Measurements from ENCODE around the gene SZT2.
"Not testable (repeated sequence)": the region's sequence is repeated elsewhere in the genome, so short reads cannot be mapped to it uniquely, and the experiment has no call there.

SZT2 gene

DNA sequence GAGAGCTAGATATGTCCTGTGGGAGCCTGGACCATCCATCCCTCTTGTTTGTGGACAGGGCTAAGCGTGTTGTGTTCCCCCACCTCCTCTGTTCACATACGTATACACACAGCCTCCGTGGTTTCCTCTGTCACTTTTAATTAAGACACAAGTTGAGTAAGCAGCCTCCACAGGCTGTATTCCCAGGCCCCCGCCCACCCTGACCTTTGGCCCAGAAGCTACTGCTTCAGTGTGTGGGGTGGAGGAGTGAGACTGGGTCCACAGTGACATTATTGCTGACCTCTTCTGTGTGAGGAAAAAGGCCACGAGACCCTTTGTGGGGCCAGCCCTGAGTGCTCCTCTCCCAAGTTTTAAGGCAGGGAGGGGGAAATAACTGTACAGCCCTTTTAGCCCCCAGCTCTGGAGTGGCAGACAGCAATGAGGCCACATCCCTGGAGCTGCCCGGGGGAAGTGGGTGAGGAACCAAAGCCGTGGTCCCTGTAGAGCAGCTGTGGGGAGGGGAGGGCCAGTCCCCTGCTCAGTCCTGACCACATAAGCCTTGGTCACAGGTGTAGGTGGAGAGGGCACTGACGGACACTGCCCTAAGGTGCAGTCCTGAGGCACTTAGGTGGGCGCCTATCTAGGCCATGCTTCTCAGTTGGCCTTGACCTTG lies 26.3 kb upstream of the SZT2 start:
- no peak overlapping the region for H3K4me3 ChIP-seq (ENCODE audit: low read length in 2 of 2)
- no peaks in the 10 kb centered on the region for H3K9me3 ChIP-seq (ENCODE audit: control insufficient read depth in 2 of 2, low read length in 2 of 2)
- H3K9ac ChIP-seq (ENCODE audit: low read length in 2 of 2) = no peak overlapping the region
- H3K27ac ChIP-seq (ENCODE audit: low read length) = no peak overlapping the region
- H3K27me3 ChIP-seq (ENCODE audit: control insufficient read depth in 1 of 2, insufficient read depth in 2 of 2, low read length in 2 of 2) = no peaks in the 10 kb centered on the region
- peaks cover 22 to 36% of the 10 kb centered on the region in 2 donors for H3K36me3 ChIP-seq (ENCODE audit: control insufficient read depth in 2 of 2, insufficient read depth in 2 of 2, low read length in 2 of 2)
- peaks cover 22% of the 10 kb centered on the region for H3K4me1 ChIP-seq (ENCODE audit: control insufficient read depth, insufficient read depth, low read length)

DNA sequence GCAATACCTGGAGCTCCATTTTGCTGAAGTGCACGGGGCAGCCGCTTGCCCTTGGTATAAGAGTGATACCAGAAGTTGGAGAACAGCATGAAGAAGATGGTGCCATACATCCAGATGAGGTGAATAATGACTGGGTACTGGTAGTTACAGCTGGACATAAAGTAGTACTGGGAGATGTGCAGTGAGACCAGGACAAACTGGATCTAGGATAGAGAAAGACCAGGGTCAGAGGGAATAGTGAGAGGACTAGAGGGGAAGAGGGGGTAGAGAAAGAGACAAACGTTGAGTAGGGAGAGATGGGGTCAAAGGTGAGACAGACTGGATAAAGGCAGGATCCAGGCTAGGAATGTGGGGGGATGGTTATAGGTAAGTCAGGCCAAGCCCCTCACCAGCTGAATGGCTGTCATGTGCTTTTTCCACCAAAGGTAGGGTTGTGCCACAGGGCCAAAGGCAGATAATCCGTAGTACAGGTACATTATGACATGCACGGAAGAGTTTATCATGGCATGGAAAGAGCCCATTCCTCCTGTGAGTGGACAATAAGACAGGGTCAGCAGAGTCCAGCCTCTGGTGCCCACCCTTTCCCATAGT lies 25.7 kb upstream of the SZT2 start:
- peaks cover 22 to 36% of the 10 kb centered on the region in 2 donors for H3K36me3 ChIP-seq (ENCODE audit: control insufficient read depth in 2 of 2, insufficient read depth in 2 of 2, low read length in 2 of 2)
- H3K27ac ChIP-seq (ENCODE audit: low read length) = no peak overlapping the region

DNA sequence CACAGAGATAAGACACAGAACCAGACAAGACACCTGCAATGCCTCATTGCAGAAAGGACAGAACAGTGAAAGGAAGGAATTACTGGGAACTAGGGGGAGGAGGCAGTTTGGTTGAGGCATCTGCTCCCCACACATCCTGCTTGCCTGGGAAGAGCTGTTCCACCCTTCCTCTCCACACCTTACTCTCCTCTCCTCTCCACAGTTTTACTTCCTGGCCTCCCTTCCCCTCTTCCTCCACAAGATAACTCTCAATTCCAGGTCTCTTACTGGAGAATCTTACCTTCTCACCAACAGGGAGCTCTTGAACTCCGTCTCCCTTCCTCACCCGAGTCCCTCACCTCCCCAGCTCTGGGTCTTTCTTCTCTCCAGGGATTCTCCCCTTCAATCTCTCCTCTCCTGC lies 24.0 kb upstream of the SZT2 start:
- H3K36me3 ChIP-seq (ENCODE audit: control insufficient read depth in 2 of 2, insufficient read depth in 2 of 2, low read length in 2 of 2) = peaks cover 22 to 36% of the 10 kb centered on the region in 2 donors
- peaks cover 23% of the 10 kb centered on the region for H3K4me1 ChIP-seq (ENCODE audit: control insufficient read depth, insufficient read depth, low read length)
- no peaks in the 10 kb centered on the region for H3K9me3 ChIP-seq (ENCODE audit: control insufficient read depth in 2 of 2, low read length in 2 of 2)
- H3K9ac ChIP-seq (ENCODE audit: low read length in 2 of 2) = peak overlapping the region in 1 of 2 donors; percentile 36
- H3K4me3 ChIP-seq (ENCODE audit: low read length in 2 of 2) = no peak overlapping the region
- peak overlapping the region; percentile 70 for H3K27ac ChIP-seq (ENCODE audit: low read length)
- no peaks in the 10 kb centered on the region for H3K27me3 ChIP-seq (ENCODE audit: control insufficient read depth in 1 of 2, insufficient read depth in 2 of 2, low read length in 2 of 2)

More for the DNA sequence above, 25.7 kb upstream of the SZT2 start:
- Histone ChIP-seq H3K27me3 (ENCODE audit: control insufficient read depth in 1 of 2, insufficient read depth in 2 of 2, low read length in 2 of 2) (no peaks in the 10 kb centered on the region), H3K9ac (ENCODE audit: low read length in 2 of 2) (no peak overlapping the region), H3K4me3 (ENCODE audit: low read length in 2 of 2) (no peak overlapping the region), H3K4me1 (ENCODE audit: control insufficient read depth, insufficient read depth, low read length) (peaks cover 26% of the 10 kb centered on the region), H3K9me3 (ENCODE audit: control insufficient read depth in 2 of 2, low read length in 2 of 2) (no peaks in the 10 kb centered on the region)

DNA sequence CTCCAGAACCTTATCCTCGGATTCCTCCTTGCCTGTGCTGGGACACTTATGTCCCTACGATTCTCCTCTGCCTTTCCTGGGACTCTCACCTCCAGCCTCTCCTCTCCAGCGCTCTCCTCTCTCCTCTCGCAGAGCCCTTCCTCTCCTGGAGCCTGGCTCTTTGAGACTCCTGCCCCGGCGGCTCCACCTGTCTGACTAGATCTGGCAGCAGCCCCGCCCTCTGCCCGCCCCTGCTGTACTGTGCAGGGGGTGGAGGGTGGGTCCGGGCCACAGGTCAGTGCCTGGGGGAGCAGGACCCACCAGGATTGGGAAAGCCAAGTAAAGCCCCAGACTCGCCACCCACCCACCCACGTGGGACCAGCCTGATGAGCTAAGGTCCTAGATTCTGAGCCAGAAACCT lies 23.5 kb upstream of the SZT2 start:
- Histone ChIP-seq H3K4me3 (ENCODE audit: low read length in 2 of 2) (peak overlapping the region in 1 of 2 donors; percentile 83), H3K4me1 (ENCODE audit: control insufficient read depth, insufficient read depth, low read length) (peaks cover 23% of the 10 kb centered on the region), H3K9me3 (ENCODE audit: control insufficient read depth in 2 of 2, low read length in 2 of 2) (no peaks in the 10 kb centered on the region), H3K27ac (ENCODE audit: low read length) (peak overlapping the region; percentile 70), H3K9ac (ENCODE audit: low read length in 2 of 2) (peak overlapping the region in 1 of 2 donors; percentile 36), H3K27me3 (ENCODE audit: control insufficient read depth in 1 of 2, insufficient read depth in 2 of 2, low read length in 2 of 2) (no peaks in the 10 kb centered on the region), H3K36me3 (ENCODE audit: control insufficient read depth in 2 of 2, insufficient read depth in 2 of 2, low read length in 2 of 2) (peaks cover 21 to 33% of the 10 kb centered on the region in 2 donors)

DNA sequence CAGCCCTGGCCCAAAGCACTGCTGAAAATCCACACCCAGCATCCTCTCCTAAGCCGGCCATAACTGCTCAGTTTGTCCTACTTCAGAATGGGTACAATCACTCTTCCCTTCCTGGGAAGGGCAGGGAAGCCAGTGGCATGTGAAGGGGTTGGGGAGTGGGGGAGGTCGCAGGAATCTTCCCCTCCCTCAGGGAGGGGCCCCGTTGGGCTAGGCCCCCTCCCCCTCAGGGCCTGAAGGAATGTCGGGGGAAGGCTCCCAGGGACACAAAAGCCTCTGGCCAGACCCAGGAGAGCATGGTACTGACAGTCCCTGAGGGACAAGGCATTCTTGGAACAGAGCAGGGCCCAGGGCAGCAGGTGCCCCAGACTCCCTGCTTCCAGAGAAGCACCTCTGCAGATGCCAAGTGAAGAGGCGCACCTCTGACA lies 23.1 kb upstream of the SZT2 start:
- peaks cover 23% of the 10 kb centered on the region for H3K4me1 ChIP-seq (ENCODE audit: control insufficient read depth, insufficient read depth, low read length)
- H3K27ac ChIP-seq (ENCODE audit: low read length) = peak overlapping the region; percentile 70
- peak overlapping the region; percentile 76 to 83 for H3K9ac ChIP-seq (ENCODE audit: low read length in 2 of 2)
- no peaks in the 10 kb centered on the region for H3K9me3 ChIP-seq (ENCODE audit: control insufficient read depth in 2 of 2, low read length in 2 of 2)
- H3K36me3 ChIP-seq (ENCODE audit: control insufficient read depth in 2 of 2, insufficient read depth in 2 of 2, low read length in 2 of 2) = peaks cover 23 to 30% of the 10 kb centered on the region in 2 donors
- H3K27me3 ChIP-seq (ENCODE audit: control insufficient read depth in 1 of 2, insufficient read depth in 2 of 2, low read length in 2 of 2) = no peaks in the 10 kb centered on the region
- peak overlapping the region; percentile 78 to 83 for H3K4me3 ChIP-seq (ENCODE audit: low read length in 2 of 2)

DNA sequence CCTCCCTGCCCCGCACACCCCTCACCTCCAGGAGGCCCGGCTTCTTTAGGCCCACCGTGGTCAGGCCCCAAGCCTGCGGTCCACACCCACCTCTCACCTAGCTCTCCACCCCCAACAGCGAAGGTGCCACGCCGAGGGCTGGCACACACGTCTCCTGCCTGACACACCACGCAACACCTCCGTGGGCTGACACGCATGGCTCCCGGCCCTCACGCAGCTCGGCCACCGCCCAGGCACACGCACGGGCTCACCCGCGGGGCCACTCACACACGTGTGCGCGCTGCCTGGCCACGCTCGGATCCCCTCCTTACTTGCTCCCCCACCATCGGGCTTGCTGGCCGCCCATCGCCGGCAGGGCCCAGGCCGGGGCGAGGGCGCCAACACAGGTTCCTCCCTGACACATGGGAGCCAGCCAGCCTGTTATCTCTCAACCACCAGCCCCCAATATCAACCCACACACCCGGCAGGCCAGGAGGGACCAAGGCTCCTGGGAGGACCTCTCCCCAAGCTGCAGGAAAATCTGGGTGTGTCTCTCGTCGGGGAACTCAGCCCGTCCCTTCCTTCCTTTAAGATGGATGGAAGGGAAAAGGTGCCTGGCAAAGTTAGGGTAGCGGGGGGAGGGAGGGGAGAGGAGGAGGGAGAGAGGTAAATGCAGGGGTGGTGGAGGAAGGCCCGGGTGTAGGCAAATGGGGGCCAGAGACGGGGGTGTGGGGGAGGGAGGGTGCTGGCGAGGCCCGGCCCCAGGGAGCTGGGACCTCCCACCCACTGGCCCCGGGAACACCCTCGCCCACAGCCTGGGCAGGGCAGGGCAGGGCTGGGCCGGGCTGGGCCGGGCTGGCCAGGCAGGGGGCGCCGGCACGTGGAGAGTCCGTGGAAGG lies 22.4 kb upstream of the SZT2 start:
- Histone ChIP-seq H3K27ac (ENCODE audit: low read length) (peak overlapping the region; percentile 70), H3K9me3 (ENCODE audit: control insufficient read depth in 2 of 2, low read length in 2 of 2) (no peaks in the 10 kb centered on the region), H3K36me3 (ENCODE audit: control insufficient read depth in 2 of 2, insufficient read depth in 2 of 2, low read length in 2 of 2) (peaks cover 23 to 28% of the 10 kb centered on the region in 2 donors), H3K27me3 (ENCODE audit: control insufficient read depth in 1 of 2, insufficient read depth in 2 of 2, low read length in 2 of 2) (no peaks in the 10 kb centered on the region), H3K9ac (ENCODE audit: low read length in 2 of 2) (peak overlapping the region; percentile 76 to 83), H3K4me1 (ENCODE audit: control insufficient read depth, insufficient read depth, low read length) (peaks cover 23% of the 10 kb centered on the region), H3K4me3 (ENCODE audit: low read length in 2 of 2) (peak overlapping the region; percentile 78 to 83)

DNA sequence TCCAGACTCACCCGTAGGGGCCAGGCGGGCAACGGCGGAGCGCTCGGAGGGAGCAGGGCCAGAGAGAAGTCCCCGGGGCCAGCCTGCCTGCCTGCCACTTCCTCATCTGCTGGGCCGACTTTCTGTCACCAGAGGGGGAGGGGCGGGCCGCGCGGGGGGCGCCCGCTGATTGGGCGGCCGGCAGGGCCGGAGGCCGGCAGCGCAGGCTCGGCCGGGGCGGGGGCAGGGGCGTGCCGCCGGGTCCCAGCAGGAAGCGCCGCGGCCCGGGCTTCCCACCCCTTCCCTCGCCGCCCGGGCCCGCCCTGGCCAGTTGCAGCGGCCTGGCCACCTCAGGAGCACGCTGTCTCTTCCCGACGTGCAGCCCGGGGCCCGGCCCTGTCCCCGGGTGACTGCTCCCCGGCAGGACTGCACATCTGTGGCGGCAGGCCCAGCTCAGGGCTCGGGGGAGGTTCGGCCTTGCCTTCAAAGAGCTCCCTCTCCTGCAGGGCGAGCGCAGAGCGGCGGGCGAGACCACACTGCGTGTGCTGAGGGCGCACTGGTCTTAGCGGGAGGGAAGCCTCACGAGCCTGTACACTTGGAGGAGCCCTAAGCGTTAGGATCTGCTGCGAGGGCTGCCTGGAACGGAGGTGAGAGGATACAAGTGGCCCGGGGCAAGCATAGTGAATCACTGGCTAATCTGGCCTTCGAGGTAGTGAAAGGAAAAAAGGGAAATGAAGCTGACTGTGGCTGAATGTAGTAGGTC lies 21.6 kb upstream of the SZT2 start, which contains the start of gene ELOVL1:
ELOVL1 (minus strand) TSS at position 108 of the 742 bp plus-strand sequence. CDS start 2,402 bp downstream, outside the sequence.
- Histone ChIP-seq H3K36me3 (ENCODE audit: control insufficient read depth in 2 of 2, insufficient read depth in 2 of 2, low read length in 2 of 2) (peaks cover 26 to 27% of the 10 kb centered on the region in 2 donors), H3K27ac (ENCODE audit: low read length) (peak within 1 kb of the TSS; percentile 79), H3K9ac (ENCODE audit: low read length in 2 of 2) (peak within 1 kb of the TSS; percentile 83 to 86), H3K4me3 (ENCODE audit: low read length in 2 of 2) (peak within 1 kb of the TSS; percentile 78 to 83), H3K4me1 (ENCODE audit: control insufficient read depth, insufficient read depth, low read length) (peaks cover 23% of the 10 kb centered on the region), H3K27me3 (ENCODE audit: control insufficient read depth in 1 of 2, insufficient read depth in 2 of 2, low read length in 2 of 2) (no peaks in the 10 kb centered on the region), H3K9me3 (ENCODE audit: control insufficient read depth in 2 of 2, low read length in 2 of 2) (no peaks in the 10 kb centered on the region)

DNA sequence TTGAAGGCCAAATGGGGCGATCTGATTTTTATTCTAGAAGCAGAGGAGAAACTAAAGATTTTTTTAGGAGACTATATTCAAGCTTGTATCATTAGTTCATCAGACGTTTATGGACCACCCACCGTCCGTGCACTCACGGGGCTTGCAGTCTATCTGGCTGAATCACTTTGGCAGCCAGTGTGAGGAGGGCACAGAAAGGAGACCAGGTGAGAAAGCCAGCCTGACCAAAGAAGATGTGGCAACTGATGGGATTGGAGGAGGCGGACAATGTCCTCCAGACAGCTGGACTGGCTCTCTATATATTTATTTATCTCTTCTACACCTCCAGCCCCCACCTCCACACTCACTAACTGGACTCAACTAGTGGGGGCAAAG lies 21.1 kb upstream of the SZT2 start:
- H3K9ac ChIP-seq (ENCODE audit: low read length in 2 of 2) = peak overlapping the region; percentile 75 to 86
- peak overlapping the region; percentile 79 for H3K27ac ChIP-seq (ENCODE audit: low read length)
- H3K36me3 ChIP-seq (ENCODE audit: control insufficient read depth in 2 of 2, insufficient read depth in 2 of 2, low read length in 2 of 2) = peaks cover 24 to 25% of the 10 kb centered on the region in 2 donors
- no peaks in the 10 kb centered on the region for H3K9me3 ChIP-seq (ENCODE audit: control insufficient read depth in 2 of 2, low read length in 2 of 2)
- no peaks in the 10 kb centered on the region for H3K27me3 ChIP-seq (ENCODE audit: control insufficient read depth in 1 of 2, insufficient read depth in 2 of 2, low read length in 2 of 2)
- peak overlapping the region; percentile 70 to 83 for H3K4me3 ChIP-seq (ENCODE audit: low read length in 2 of 2)
- H3K4me1 ChIP-seq (ENCODE audit: control insufficient read depth, insufficient read depth, low read length) = peaks cover 23% of the 10 kb centered on the region

DNA sequence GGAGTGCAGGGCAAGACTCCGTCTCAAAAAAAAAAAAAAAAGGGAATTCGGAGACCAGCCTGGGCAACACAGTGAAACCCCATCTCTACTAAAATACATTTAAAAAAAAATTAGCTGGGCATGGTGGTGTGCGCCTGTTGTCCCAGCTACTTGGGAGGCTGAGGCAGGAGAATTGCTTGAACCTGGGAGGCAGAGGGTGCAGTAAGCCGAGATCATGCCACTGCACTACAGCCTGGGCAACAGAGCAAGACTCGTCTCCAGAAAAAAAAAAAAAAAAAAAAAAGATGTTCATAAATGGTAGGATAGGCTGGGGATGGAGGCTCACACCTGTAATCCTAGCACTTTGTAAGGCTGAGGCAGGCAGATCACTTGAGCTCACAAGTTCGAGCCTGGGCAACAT lies 19.9 kb upstream of the SZT2 start:
- not testable (repeated sequence) for H3K27me3 ChIP-seq (ENCODE audit: control insufficient read depth in 1 of 2, insufficient read depth in 2 of 2, low read length in 2 of 2); H3K27ac ChIP-seq (ENCODE audit: low read length); H3K9ac ChIP-seq (ENCODE audit: low read length in 2 of 2); H3K9me3 ChIP-seq (ENCODE audit: control insufficient read depth in 2 of 2, low read length in 2 of 2); H3K4me3 ChIP-seq (ENCODE audit: low read length in 2 of 2)
- peaks cover 13% of the 10 kb centered on the region in 2 donors for H3K36me3 ChIP-seq (ENCODE audit: control insufficient read depth in 2 of 2, insufficient read depth in 2 of 2, low read length in 2 of 2)
- peaks cover 23% of the 10 kb centered on the region for H3K4me1 ChIP-seq (ENCODE audit: control insufficient read depth, insufficient read depth, low read length)

DNA sequence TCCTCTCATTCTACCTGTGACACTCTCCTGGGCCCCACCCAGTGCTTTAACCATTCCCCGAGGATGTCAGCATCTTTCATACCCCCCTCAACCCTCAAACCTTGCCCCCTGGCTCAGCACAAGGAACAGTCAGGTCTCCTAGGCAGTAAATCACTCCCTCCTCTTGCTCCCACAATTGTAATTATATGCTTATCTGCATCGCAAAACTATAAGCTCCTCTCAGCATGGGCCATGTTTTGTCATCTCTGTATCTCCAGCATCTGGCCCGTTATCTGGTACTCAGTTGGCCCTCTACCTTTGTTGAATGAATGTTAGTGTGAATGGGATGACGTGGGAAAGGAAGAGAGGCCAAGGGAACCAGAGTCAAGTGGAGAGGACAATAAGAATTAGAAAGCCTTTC lies 19.1 kb upstream of the SZT2 start:
- H3K27ac ChIP-seq (ENCODE audit: low read length) = no peak overlapping the region
- peaks cover 6 to 8% of the 10 kb centered on the region in 2 donors for H3K36me3 ChIP-seq (ENCODE audit: control insufficient read depth in 2 of 2, insufficient read depth in 2 of 2, low read length in 2 of 2)
- no peak overlapping the region for H3K9ac ChIP-seq (ENCODE audit: low read length in 2 of 2)
- H3K27me3 ChIP-seq (ENCODE audit: control insufficient read depth in 1 of 2, insufficient read depth in 2 of 2, low read length in 2 of 2) = no peaks in the 10 kb centered on the region
- H3K9me3 ChIP-seq (ENCODE audit: control insufficient read depth in 2 of 2, low read length in 2 of 2) = no peaks in the 10 kb centered on the region
- no peak overlapping the region for H3K4me3 ChIP-seq (ENCODE audit: low read length in 2 of 2)
- H3K4me1 ChIP-seq (ENCODE audit: control insufficient read depth, insufficient read depth, low read length) = peaks cover 23% of the 10 kb centered on the region
